ENCODE results near the gene HOXD9. TPM values are rescaled to one million over a fixed set of nuclear protein-coding genes. Genes with fewer than 3 reads are reported as not detected.
A peak's percentile ranks its signal among the peaks of the same experiment; 100 is the strongest.

The HOXD9 gene
- total RNA-seq, 2 experiments from 2014 or later: not detected

DNA sequence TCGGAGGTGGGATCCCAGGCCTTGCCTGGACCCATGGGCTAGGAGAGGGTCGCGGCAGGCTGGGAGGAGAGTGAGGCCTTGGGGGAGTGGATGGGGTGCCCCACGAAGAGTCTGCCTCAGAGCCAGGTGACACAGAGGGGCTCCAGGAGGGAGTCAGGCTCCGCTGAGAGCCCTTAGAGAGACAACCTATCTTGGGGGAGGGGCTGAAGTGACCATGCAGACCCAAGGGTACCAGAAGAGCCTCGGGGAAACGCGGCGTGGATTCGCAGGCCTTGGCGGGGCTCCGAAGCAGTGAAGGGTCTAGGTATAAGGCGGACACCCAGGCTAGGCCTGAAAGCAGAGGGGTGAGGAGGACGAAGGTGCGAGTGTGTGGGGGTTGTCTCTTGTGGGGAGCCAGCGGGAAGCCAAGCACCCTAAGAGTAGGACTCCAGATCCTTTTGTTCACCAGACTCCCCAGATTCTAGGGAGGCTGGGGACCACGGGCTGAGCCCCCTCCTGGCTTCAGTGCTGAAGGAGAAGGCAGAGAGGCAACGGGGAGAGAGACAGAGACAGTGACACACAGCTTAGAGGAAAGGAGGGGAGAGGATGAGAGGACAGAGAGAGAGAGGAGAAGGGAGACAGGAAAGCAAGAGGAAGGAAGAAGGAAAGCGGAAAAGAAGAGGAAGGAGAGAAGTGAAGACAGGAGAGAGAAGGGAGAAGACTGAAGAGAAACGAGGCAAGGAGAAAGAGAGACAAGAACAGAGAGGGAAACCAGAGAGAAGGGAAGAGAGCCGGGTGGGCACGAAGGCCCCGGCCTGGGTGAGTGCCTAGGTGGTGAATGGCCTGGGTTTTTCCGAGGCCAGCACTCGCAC is 16.6 kb upstream of the HOXD9 start:
- peaks cover 8% of the 10 kb centered on the region for H3K4me1 Mint-ChIP-seq
- H3K27ac Mint-ChIP-seq: peak overlapping the region; percentile 75
- H3K9me3 Mint-ChIP-seq (ENCODE audit: low read depth): no peaks in the 10 kb centered on the region
- peaks cover 85% of the 10 kb centered on the region for H3K27me3 Mint-ChIP-seq
- peaks cover 5% of the 10 kb centered on the region for H3K36me3 Mint-ChIP-seq
- peak overlapping the region; percentile 23 for H3K4me3 Mint-ChIP-seq
- CTCF ChIA-PET: no interaction called here
- ATAC-seq (no peak), DNase-seq (no peak)

DNA sequence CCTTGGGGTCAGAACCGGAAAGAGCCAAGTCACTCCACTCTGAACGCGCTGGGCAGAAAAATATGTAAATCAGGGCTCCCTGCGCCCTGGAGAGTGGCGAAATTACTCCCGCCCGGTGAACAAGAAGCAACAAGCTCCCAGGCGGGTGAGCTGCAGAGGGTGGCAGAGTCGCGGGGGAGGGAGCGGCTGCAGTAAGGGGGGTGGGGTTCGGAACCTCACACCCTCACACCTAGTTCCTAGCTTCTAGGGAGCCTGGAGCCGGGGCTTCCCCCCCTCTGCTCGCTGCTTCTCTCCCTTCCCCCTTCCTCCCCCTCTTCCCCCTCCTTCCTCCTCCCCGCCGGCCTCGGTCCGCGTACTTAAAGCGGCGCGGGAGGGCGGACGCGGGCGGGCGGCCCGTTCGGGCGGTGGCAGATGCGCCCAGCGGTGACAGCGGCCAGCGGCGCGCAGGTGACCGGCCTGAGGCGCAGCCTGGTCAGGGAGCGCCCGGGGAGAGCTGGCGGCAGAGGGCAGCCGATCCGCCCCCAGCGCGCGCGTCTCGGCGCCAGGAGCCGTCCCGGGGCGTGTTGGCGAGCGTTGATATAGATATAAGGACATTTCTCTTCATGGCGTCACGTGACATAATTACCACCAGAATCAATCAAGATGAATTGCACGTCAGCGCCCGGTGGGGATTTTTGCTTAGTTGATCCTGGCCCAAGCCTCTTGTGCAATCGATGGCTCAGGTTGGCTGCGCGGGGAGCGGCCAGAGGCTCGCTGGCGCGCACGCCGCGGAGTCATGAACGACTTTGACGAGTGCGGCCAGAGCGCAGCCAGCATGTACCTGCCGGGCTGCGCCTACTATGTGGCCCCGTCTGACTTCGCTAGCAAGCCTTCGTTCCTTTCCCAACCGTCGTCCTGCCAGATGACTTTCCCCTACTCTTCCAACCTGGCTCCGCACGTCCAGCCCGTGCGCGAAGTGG is 15.7 kb upstream of the HOXD9 start, which contains the start of gene HOXD11:
TSS of gene HOXD11 (plus strand) at position 700 of the 959 bp plus-strand sequence. CDS start at position 776, 76 bp downstream.
- Mint-ChIP-seq H3K27me3 (peaks cover 85% of the 10 kb centered on the region), H3K27ac (peak within 1 kb of the TSS; percentile 75), H3K4me1 (peaks cover 10% of the 10 kb centered on the region), H3K9me3 (ENCODE audit: low read depth) (no peaks in the 10 kb centered on the region), H3K4me3 (peak within 1 kb of the TSS; percentile 23), H3K36me3 (peaks cover 5% of the 10 kb centered on the region)
- ATAC-seq: no peak
- DNase-seq: no peak
- CTCF ChIA-PET: no interaction called here

DNA sequence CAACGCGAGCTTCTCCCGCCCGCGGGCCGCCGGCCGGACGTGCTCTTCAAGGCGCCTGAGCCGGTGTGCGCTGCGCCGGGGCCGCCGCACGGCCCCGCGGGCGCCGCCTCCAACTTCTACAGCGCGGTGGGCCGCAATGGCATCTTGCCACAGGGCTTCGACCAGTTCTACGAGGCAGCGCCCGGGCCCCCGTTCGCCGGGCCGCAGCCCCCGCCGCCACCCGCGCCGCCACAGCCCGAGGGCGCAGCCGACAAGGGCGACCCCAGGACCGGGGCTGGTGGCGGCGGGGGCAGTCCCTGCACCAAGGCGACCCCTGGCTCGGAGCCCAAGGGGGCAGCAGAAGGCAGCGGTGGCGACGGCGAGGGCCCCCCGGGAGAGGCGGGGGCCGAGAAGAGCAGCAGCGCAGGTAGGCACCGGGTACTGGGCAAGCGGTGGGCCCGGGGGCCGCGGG is 14.8 kb upstream of the HOXD9 start:
- Mint-ChIP-seq H3K36me3 (peaks cover 5% of the 10 kb centered on the region), H3K27ac (no peak overlapping the region), H3K4me3 (no peak overlapping the region), H3K9me3 (ENCODE audit: low read depth) (no peaks in the 10 kb centered on the region), H3K27me3 (peaks cover 85% of the 10 kb centered on the region), H3K4me1 (peaks cover 10% of the 10 kb centered on the region)
- ATAC-seq: no peak
- DNase-seq: no peak
- CTCF ChIA-PET: no interaction called here

DNA sequence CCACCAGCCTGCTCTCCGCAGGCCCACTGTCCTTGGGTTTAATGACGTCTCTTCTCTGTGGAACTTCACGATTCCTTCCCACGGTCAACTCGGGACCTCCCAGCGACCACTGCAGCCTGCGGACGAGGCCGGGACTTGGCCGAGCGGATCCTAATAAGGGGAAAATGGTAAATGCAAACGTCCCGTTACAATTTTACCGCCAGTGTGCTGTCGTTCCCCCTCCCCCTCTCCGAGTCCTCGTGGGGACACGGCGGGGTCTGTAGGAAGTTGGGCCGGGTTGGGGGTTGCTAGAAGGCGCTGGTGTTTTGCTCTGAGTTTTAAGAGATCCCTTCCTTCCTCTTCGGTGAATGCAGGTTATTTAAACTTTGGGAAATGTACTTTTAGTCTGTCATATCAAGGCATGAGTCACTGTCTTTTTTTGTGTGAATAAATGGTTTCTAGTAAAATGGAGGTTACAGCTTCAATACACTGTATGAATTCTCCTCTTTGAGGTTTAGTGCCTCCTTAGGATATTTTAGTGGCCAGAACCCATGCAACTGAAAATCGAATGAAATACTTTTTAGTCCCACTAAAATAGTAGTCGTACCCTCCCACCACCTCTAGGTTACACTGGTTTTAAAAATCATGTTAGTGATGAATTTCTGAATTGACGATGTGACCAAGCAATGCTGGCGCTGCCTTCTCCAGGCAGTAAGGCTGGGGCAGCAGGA is 13.2 kb upstream of the HOXD9 start:
- CTCF ChIA-PET: interaction anchor here (0.8 to 1.6 kb wide), 4 partner anchors 22 to 60 kb away, joined by 3 to 4 read pairs (median 4); no protein-coding TSS in a partner anchor
- no peaks in the 10 kb centered on the region for H3K9me3 Mint-ChIP-seq (ENCODE audit: low read depth)
- no peak for DNase-seq
- peak overlapping the region; percentile 10 for H3K4me3 Mint-ChIP-seq
- H3K4me1 Mint-ChIP-seq: peaks cover 10% of the 10 kb centered on the region
- peaks cover 5% of the 10 kb centered on the region for H3K36me3 Mint-ChIP-seq
- H3K27me3 Mint-ChIP-seq: peaks cover 85% of the 10 kb centered on the region
- ATAC-seq: no peak
- H3K27ac Mint-ChIP-seq: peak overlapping the region; percentile 41

DNA sequence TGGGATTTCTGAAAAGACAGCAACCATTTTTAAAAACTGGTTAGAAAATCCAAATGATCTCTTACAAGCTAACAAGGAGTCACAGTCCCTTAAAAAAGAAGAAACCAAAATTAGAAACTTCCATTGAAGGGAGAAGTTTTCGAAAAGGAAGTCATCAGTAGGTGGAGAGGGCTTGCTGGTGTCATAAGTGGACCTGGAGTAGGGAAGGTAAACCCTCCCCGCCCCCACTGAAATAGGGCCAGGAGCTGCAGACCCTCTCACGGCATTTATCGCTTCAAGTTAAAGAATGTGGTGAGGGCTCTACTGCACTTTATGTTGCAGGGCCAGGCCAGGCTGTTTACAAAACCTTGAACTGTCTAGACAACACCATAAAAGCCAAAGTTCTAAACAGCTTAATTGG is 12.6 kb upstream of the HOXD9 start:
- Mint-ChIP-seq H3K27ac (peak overlapping the region; percentile 22), H3K9me3 (ENCODE audit: low read depth) (no peaks in the 10 kb centered on the region), H3K27me3 (peaks cover 85% of the 10 kb centered on the region), H3K4me3 (no peak overlapping the region), H3K4me1 (peaks cover 10% of the 10 kb centered on the region), H3K36me3 (peaks cover 5% of the 10 kb centered on the region)
- DNase-seq: no peak
- ATAC-seq: no peak
- CTCF ChIA-PET: interaction anchor here (0.8 to 2.2 kb wide), 10 partner anchors 12 to 805 kb away, joined by 3 to 8 read pairs (median 3); no protein-coding TSS in a partner anchor

DNA sequence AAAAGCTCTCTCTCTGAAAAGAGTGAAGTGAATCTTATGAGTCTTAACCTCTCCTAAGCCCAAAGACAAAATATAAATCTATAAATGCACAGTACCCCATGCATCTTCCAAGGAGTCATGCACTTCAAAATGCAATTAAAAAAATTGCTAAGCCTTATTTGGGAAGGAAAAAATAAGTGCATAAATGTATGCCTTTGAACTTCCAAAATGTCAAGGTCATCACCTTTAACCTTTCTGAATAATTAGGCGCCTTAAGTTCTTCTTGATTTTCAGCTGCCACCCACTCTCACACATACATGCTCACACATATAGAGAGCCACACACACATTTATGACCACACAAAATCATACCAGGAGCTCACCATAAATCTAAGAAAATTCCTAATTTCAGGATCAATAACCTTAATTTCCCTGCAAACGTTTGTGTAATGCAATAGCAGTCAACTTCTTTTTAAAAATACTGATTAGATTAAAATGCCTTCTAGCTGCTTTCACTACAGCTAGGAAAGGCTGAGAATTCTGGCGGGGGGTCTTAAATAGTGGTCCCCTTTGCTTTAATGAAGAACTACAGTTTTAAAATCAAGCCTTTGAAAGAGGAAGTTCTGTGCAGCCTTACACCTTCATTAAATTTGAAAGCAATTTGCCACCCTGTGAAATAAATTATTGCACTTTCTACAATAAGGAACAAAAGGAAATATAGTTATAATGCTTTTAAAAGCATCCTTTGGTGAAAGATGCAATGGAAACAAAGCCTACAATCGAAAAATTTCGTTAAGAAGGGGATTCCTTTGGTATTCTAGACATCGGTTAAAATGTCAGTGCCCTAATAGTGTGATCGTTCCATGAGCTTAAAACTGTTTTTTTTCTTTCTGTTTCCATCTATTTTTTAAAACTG is 11.9 kb upstream of the HOXD9 start:
- Mint-ChIP-seq H3K27ac (peak overlapping the region; percentile 40), H3K9me3 (ENCODE audit: low read depth) (no peaks in the 10 kb centered on the region), H3K4me1 (peaks cover 10% of the 10 kb centered on the region), H3K36me3 (peaks cover 5% of the 10 kb centered on the region), H3K4me3 (no peak overlapping the region), H3K27me3 (peaks cover 85% of the 10 kb centered on the region)
- DNase-seq (no peak), ATAC-seq (no peak)
- CTCF ChIA-PET: interaction anchor here (0.8 to 2.2 kb wide), 14 partner anchors 13 to 1038 kb away, joined by 3 to 8 read pairs (median 3); no protein-coding TSS in a partner anchor

DNA sequence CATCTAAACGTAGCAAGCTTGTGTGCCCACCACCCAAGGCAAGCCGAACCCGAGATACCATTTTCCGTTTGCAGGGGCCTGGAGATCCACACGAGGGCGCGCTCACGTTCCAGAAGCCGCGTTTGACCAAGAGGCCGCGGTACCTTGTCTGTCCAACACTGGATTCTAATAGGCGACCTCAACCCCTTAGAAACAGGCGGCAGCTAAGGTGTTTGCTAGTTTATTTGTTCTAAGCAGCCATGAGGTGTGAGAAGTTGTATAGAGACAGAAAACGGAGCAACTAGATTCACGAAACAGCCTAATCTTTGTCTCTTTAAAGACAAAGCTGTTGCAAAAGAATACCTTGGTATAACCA is 11.2 kb upstream of the HOXD9 start:
- CTCF ChIA-PET: interaction anchor here (1.0 to 2.2 kb wide), 10 partner anchors 14 to 1038 kb away, joined by 3 to 8 read pairs (median 4); no protein-coding TSS in a partner anchor
- Mint-ChIP-seq H3K4me3 (no peak overlapping the region), H3K27me3 (peaks cover 85% of the 10 kb centered on the region), H3K4me1 (peaks cover 8% of the 10 kb centered on the region), H3K9me3 (ENCODE audit: low read depth) (no peaks in the 10 kb centered on the region), H3K36me3 (peaks cover 4% of the 10 kb centered on the region), H3K27ac (peak overlapping the region; percentile 40)
- ATAC-seq (no peak), DNase-seq (no peak)

DNA sequence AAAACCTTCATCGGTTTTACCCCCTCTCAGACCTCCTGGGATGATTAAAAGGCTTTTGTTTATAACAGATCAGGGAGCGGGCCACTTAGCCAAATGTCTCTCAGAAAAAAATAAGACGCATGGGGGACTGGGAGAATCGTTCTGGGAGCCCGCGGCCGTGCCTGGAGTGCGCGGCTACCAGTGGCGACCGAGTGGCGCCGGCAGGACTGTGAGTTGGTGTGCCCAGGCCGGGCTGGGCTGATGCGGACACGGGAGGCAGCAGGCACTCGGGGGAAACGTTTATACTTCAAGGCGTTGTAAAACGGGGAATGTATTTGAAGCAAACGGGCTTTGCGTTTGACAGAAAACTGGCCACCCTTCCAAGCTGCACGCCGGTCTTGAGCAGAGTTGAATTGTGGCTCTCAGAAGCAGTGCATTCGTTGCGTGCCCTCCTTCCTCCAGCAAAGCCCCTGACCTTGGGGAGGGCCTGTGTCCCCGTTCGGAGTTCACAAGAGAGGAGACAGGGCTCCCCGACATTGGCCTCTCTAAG is 10.6 kb upstream of the HOXD9 start:
- DNase-seq (no peak), ATAC-seq (no peak)
- Mint-ChIP-seq H3K27me3 (peaks cover 89% of the 10 kb centered on the region), H3K4me3 (no peak overlapping the region), H3K4me1 (peaks cover 6% of the 10 kb centered on the region), H3K27ac (peak overlapping the region; percentile 11), H3K9me3 (ENCODE audit: low read depth) (no peaks in the 10 kb centered on the region), H3K36me3 (peaks cover 2% of the 10 kb centered on the region)
- CTCF ChIA-PET: interaction anchor here (1.2 to 2.2 kb wide), 5 partner anchors 14 to 803 kb away, joined by 3 to 8 read pairs (median 4); no protein-coding TSS in a partner anchor

DNA sequence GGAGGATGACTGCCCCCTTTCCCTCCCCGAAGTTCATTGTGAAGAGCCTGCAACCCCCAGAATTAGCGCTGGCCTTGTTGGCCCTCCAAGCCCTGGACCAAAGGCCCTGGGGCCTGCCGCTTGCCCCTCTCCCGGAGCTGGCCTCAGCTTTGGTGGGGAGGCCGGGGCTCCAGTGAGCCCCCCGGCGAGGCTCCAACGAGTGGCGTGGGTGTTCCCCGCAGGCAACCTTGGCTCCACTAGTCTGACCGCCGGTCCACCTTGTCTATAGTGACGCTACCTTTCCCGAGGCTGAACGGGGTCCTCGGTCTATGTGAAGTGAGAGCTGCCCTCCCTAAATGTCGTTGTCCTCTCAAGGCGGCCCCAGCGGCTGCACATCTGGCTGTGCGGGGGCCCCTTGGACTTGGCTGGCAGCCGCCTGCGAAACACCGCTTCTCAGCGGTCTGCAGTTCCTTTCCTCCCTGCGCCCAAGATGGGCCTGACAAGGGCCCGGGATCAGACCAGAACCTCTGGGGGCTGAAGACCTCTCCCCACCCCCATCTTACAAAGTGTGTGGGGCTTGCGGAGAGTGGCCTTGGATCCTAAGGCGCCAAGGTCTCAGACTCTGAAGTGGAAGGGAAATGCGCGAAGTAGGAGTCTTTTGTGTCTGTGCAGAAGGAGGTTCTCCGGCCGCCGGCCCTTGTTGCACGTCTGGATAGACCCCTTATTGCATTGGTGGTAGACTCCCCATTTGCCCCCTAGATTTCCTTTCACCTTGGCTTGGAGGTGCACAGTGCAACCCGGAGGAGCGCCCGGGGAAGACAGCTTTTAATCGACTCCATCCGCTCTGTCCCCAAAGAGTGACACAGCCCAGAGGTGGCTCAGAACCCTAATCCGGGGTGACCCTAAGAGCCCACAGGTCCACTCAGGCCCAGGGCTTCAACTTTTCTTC is 9.9 kb upstream of the HOXD9 start:
- Mint-ChIP-seq H3K36me3 (peaks cover 2% of the 10 kb centered on the region), H3K27me3 (peaks cover 91% of the 10 kb centered on the region), H3K4me3 (no peak overlapping the region), H3K9me3 (ENCODE audit: low read depth) (no peaks in the 10 kb centered on the region), H3K27ac (no peak overlapping the region), H3K4me1 (peaks cover 4% of the 10 kb centered on the region)
- CTCF ChIA-PET: interaction anchor here (1.2 to 1.8 kb wide), 2 partner anchors 14 to 28 kb away, joined by 4 to 5 read pairs; no protein-coding TSS in a partner anchor
- ATAC-seq (no peak), DNase-seq (no peak)

DNA sequence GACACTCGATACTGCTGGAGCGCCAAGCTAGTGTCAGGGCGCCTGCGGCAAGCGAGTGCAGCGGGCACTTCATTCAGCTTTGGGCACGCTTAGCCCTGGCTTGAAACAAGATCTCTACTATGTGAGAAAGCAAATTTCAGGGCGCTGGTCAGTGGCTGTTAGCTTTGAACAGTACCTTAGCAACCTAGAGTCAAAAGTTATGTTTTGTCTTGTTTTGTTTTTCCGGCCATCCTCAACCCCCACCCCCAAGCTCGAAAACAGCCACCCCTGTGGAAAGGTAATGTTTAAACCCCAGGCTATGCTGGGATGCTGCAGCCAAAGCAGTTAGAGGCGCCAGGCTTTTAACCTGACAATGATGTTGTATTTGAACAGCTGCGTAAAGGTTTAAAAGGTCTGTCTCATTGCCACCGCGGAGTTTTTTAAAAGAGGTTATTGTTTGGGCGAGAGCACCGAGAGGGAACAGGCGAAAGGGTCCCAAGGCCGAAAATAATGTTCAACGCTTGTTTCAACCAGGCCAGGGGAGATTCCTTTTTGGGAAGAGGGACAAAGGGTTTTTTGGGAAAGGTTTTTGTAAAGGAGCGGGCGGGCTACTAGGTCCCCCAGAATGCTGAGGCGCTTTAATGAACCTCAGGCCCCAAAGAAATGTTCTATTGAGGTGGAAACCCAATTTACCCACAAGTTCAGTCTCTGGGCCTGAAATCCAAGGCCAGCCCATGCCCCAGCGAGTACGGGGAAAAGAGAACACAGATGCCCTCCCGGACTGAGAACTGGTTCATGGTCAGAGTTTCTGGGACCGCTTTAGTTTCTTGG is 8.2 kb upstream of the HOXD9 start:
- peaks cover 7% of the 10 kb centered on the region for H3K4me1 Mint-ChIP-seq
- H3K27me3 Mint-ChIP-seq: peaks cover 99% of the 10 kb centered on the region
- H3K9me3 Mint-ChIP-seq (ENCODE audit: low read depth): peaks cover 1% of the 10 kb centered on the region
- ATAC-seq (no peak), DNase-seq (no peak)
- H3K36me3 Mint-ChIP-seq: peaks cover 1% of the 10 kb centered on the region
- no peak overlapping the region for H3K27ac Mint-ChIP-seq
- H3K4me3 Mint-ChIP-seq: no peak overlapping the region
- CTCF ChIA-PET: interaction anchor here (0.9 to 1.8 kb wide), 4 partner anchors 13 to 440 kb away, joined by 3 to 5 read pairs (median 4); no protein-coding TSS in a partner anchor

Measured in activated CD8-positive, alpha-beta memory T cell treated with anti-CD3 and anti-CD28 coated beads, Interleukin-2, amount 10 ng/mL, durations not matched to agents 7 days and 5 days (primary cell).